BE2C (cell line): Measurements from ENCODE around the gene CIDEB. TPM values are rescaled to one million over a fixed set of nuclear protein-coding genes. Genes with fewer than 3 reads are reported as not detected.
"Not testable (repeated sequence)": the region's sequence is repeated elsewhere in the genome, so short reads cannot be mapped to it uniquely, and the experiment has no call there.

Source experiments
- DNase-seq: peaks from one replicate; pipeline ENCODE4 v3.0.0-alpha.2; 2020
- H3K27me3 ChIP-seq: fragments of 250-450 bp; sonication (Bioruptor Pico); 2 replicates; pipeline ENCODE4 v1.5.1; 2020; ENCODE audit warnings: mild to moderate bottlenecking
- H3K36me3 ChIP-seq: fragments of 250-450 bp; sonication (Bioruptor Pico); 2 replicates; pipeline ENCODE4 v1.5.1; 2020; ENCODE audit warnings: mild to moderate bottlenecking
- H3K4me1 ChIP-seq: fragments of 250-450 bp; sonication (Bioruptor Pico); 2 replicates; pipeline ENCODE4 v1.5.1; 2020
- H3K4me3 ChIP-seq: 2 replicates; pipeline ENCODE4 v1.5.1; 2011; ENCODE audit warnings: low read depth, low read length
- H3K9me3 ChIP-seq: fragments of 250-450 bp; sonication (Bioruptor Pico); 2 replicates; pipeline ENCODE4 v1.5.1; 2020
- CTCF ChIP-seq: IDR thresholded peaks from 2 replicates; pipeline ENCODE4 v1.5.1; 2012; ENCODE audit warnings: mild to moderate bottlenecking, low read depth, low read length
- polyA plus RNA-seq: library from polyadenylated mRNA; unstranded; fragments of >200 nt; gene quantifications from one replicate; pipeline ENCODE4 v1.2.1, GENCODE V29; 2012; ENCODE audit warnings: low read depth, missing spikeins; ENCODE audit not compliant: insufficient read length, insufficient read depth

Gene CIDEB
- polyA plus RNA-seq: 9.7 TPM

- TF ChIP-seq CTCF: peak; percentile 99
- H3K4me1 ChIP-seq: no peaks in the 10 kb centered on the region
- H3K4me3 ChIP-seq: no peak within 1 kb of the TSS
- DNase-seq: peak; percentile 67
- H3K9me3 ChIP-seq: no peaks in the 10 kb centered on the region
- no peaks in the 10 kb centered on the region for H3K27me3 ChIP-seq
- H3K36me3 ChIP-seq: peaks cover 48% of the 10 kb centered on the region
Measured at GRCh38 chr14:24307575-24308341, at the start of gene CIDEB. Gene CIDEB (minus strand): TSS chr14:24307977. CDS start chr14:24307858, 119 bp downstream.

- Histone ChIP-seq H3K9me3 (no peaks in the 10 kb centered on the region), H3K36me3 (no peaks in the 10 kb centered on the region), H3K27me3 (peaks cover 23% of the 10 kb centered on the region), H3K4me1 (no peaks in the 10 kb centered on the region), H3K4me3 (no peak overlapping the region)
- TF ChIP-seq CTCF: no peak
- no peak for DNase-seq
Measured at GRCh38 chr14:24356208-24356607, 48.4 kb upstream of the CIDEB start.

- DNase-seq: no peak
- H3K9me3 ChIP-seq: no peaks in the 10 kb centered on the region
- TF ChIP-seq CTCF: no peak
- H3K36me3 ChIP-seq: no peaks in the 10 kb centered on the region
- H3K4me1 ChIP-seq: no peaks in the 10 kb centered on the region
- peaks cover 35% of the 10 kb centered on the region for H3K27me3 ChIP-seq
- H3K4me3 ChIP-seq: no peak overlapping the region
Measured at GRCh38 chr14:24355009-24355408, 47.2 kb upstream of the CIDEB start.

- peaks cover 40% of the 10 kb centered on the region for H3K27me3 ChIP-seq
- not testable (repeated sequence) for H3K4me3 ChIP-seq, H3K4me1 ChIP-seq, H3K9me3 ChIP-seq, DNase-seq, H3K36me3 ChIP-seq
Measured at GRCh38 chr14:24354482-24354825, 46.7 kb upstream of the CIDEB start.

- no peak for DNase-seq
- TF ChIP-seq CTCF: no peak
- Histone ChIP-seq H3K27me3 (peaks cover 46% of the 10 kb centered on the region), H3K4me1 (no peaks in the 10 kb centered on the region), H3K9me3 (no peaks in the 10 kb centered on the region), H3K4me3 (no peak overlapping the region), H3K36me3 (no peaks in the 10 kb centered on the region)
Measured at GRCh38 chr14:24353559-24354481, 46.0 kb upstream of the CIDEB start.

GRCh38 chr14:24351517-24351916 lies 43.7 kb upstream of the CIDEB start:
- no peaks in the 10 kb centered on the region for H3K36me3 ChIP-seq
- peaks cover 68% of the 10 kb centered on the region for H3K27me3 ChIP-seq
- H3K9me3 ChIP-seq: no peaks in the 10 kb centered on the region
- no peak for DNase-seq
- H3K4me1 ChIP-seq: no peaks in the 10 kb centered on the region
- no peak overlapping the region for H3K4me3 ChIP-seq
- peak; percentile 38 for TF ChIP-seq CTCF
